ENCODE measurements around the gene SLC24A3. TPM values are rescaled to one million over a fixed set of nuclear protein-coding genes. Genes with fewer than 3 reads are reported as not detected.

The SLC24A3 gene
- total RNA-seq, 1 experiment from 2014 or later: not detected

GRCh38 chr20:19327401-19327800, 115.0 kb downstream of the SLC24A3 start:
- Histone ChIP-seq H3K36me3 (ENCODE audit: low read depth) (no peaks in the 10 kb centered on the region), H2AFZ (no peak overlapping the region), H3F3A (ENCODE audit: insufficient read depth, low read depth) (no peaks in the 10 kb centered on the region), H3K4me3 (no peak overlapping the region), H3K9me3 (ENCODE audit: insufficient read depth, low read depth) (no peaks in the 10 kb centered on the region), H3K27me3 (ENCODE audit: insufficient read depth, low read depth) (peaks cover 57% of the 10 kb centered on the region), H3K9me2 (ENCODE audit: insufficient read depth) (no peaks in the 10 kb centered on the region), H3K79me2 (ENCODE audit: low read depth) (no peaks in the 10 kb centered on the region), H3K4me2 (no peak overlapping the region), H3K4me1 (replicated peaks; ENCODE audit: insufficient read depth) (no peaks in the 10 kb centered on the region), H3K27ac (no peak overlapping the region), H4K20me1 (ENCODE audit: insufficient read depth) (no peaks in the 10 kb centered on the region)
- CTCF ChIA-PET: no interaction called here
- peak in 1 of 2 experiments; percentile 12 for DNase-seq
- intact Hi-C loops (cut with micrococcal nuclease; ENCODE audit: unreplicated experiment): no loop called here
- no TSS peak for BruUV-seq (replicated peaks)
- no peak for TF ChIP-seq CTCF (conservative IDR thresholded peaks at IDR 0.05)
- TF ChIP-seq EZH2 (IDR thresholded peaks at IDR 0.05; ENCODE audit: low read depth): no peak
- POLR2A ChIA-PET (ENCODE audit: unreplicated experiment): no interaction called here

DNA sequence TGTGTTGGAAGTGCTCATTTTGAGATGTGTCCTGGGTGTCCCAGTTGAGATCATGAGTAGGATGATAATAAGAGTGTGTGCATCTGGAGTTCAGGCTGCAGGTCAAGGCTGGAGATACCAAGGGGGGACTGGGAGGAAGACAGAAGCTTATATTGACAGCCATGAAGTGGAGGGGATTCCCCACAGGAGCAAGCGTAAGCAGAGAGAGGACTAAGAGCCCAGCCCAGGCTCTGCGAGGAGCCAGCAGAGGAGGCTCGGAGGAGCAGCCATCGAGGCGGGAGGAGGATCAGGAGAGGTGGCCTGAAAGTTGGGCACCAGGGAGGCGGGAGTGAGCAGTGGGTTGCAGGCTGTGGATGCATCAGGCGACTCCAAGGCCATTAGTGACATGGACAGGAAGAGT, 116.2 kb downstream of the SLC24A3 start:
- TF ChIP-seq CTCF (conservative IDR thresholded peaks at IDR 0.05): no peak
- no peak for TF ChIP-seq EZH2 (IDR thresholded peaks at IDR 0.05; ENCODE audit: low read depth)
- no peaks in the 10 kb centered on the region for H3K9me2 ChIP-seq (ENCODE audit: insufficient read depth)
- H3K4me3 ChIP-seq: no peak overlapping the region
- no peaks in the 10 kb centered on the region for H3K9me3 ChIP-seq (ENCODE audit: insufficient read depth, low read depth)
- no peaks in the 10 kb centered on the region for H3K79me2 ChIP-seq (ENCODE audit: low read depth)
- no peaks in the 10 kb centered on the region for H3K36me3 ChIP-seq (ENCODE audit: low read depth)
- H3K27ac ChIP-seq: no peak overlapping the region
- intact Hi-C loops (cut with micrococcal nuclease; ENCODE audit: unreplicated experiment): no loop called here
- no peaks in the 10 kb centered on the region for H3K4me1 ChIP-seq (replicated peaks; ENCODE audit: insufficient read depth)
- H3K4me2 ChIP-seq: no peak overlapping the region
- peaks cover 55% of the 10 kb centered on the region for H3K27me3 ChIP-seq (ENCODE audit: insufficient read depth, low read depth)
- CTCF ChIA-PET: no interaction called here
- no peaks in the 10 kb centered on the region for H3F3A ChIP-seq (ENCODE audit: insufficient read depth, low read depth)
- no peaks in the 10 kb centered on the region for H4K20me1 ChIP-seq (ENCODE audit: insufficient read depth)
- peak in 1 of 2 experiments; percentile 16 for DNase-seq
- BruUV-seq (replicated peaks): no TSS peak
- POLR2A ChIA-PET (ENCODE audit: unreplicated experiment): no interaction called here
- H2AFZ ChIP-seq: no peak overlapping the region

DNA sequence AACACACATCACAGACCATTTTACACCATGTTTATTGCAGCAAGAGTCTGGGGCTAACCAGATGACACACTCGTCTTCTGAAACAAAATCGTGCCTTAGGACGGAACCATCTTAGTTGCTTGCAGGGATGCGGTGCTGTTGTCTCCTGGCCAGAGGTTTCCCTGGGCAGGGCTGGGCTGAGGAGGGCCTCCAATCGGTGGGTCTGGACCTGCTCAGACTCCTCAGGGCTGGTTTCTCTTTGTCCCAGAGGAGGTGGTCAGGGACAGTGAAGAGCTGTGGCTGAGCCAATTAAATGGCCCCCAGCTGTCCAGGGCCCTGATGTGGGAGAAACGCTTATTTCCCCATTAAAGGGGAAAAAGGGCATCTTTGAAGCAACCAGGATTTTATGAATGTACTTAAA, 117.6 kb downstream of the SLC24A3 start:
- BruUV-seq (replicated peaks): no TSS peak
- Histone ChIP-seq H2AFZ (no peak overlapping the region), H3F3A (ENCODE audit: insufficient read depth, low read depth) (no peaks in the 10 kb centered on the region), H3K4me2 (no peak overlapping the region), H3K9me2 (ENCODE audit: insufficient read depth) (no peaks in the 10 kb centered on the region), H3K27me3 (ENCODE audit: insufficient read depth, low read depth) (peaks cover 48% of the 10 kb centered on the region), H3K36me3 (ENCODE audit: low read depth) (no peaks in the 10 kb centered on the region), H3K4me1 (replicated peaks; ENCODE audit: insufficient read depth) (no peaks in the 10 kb centered on the region), H4K20me1 (ENCODE audit: insufficient read depth) (no peaks in the 10 kb centered on the region), H3K4me3 (no peak overlapping the region), H3K79me2 (ENCODE audit: low read depth) (no peaks in the 10 kb centered on the region), H3K27ac (no peak overlapping the region), H3K9me3 (ENCODE audit: insufficient read depth, low read depth) (no peaks in the 10 kb centered on the region)
- TF ChIP-seq EZH2 (IDR thresholded peaks at IDR 0.05; ENCODE audit: low read depth) (no peak), CTCF (conservative IDR thresholded peaks at IDR 0.05) (no peak)
- intact Hi-C loops (cut with micrococcal nuclease; ENCODE audit: unreplicated experiment): no loop called here
- CTCF ChIA-PET: no interaction called here
- DNase-seq: no peak
- POLR2A ChIA-PET (ENCODE audit: unreplicated experiment): no interaction called here

Measured in PC-9 (cell line).